ENCODE results near the gene ZNF557.
"Not testable (repeated sequence)": the region's sequence is repeated elsewhere in the genome, so short reads cannot be mapped to it uniquely, and the experiment has no call there.

ZNF557 gene

GRCh38 chr19:7063764-7064418 lies 5.6 kb upstream of the ZNF557 start:
- Mint-ChIP-seq H3K27ac (no peak overlapping the region), H3K4me3 (no peak overlapping the region), H3K9me3 (no peaks in the 10 kb centered on the region), H3K4me1 (peaks cover 2% of the 10 kb centered on the region), H3K27me3 (no peaks in the 10 kb centered on the region), H3K36me3 (no peaks in the 10 kb centered on the region)
- CTCF ChIA-PET = no interaction called here
- peak; percentile 40 for DNase-seq

GRCh38 chr19:7067122-7067521 lies 2.4 kb upstream of the ZNF557 start:
- Mint-ChIP-seq H3K36me3 (peaks cover 12% of the 10 kb centered on the region), H3K4me1 (peaks cover 18% of the 10 kb centered on the region)
- H3K27me3 Mint-ChIP-seq, H3K4me3 Mint-ChIP-seq, H3K9me3 Mint-ChIP-seq, DNase-seq, H3K27ac Mint-ChIP-seq, CTCF ChIA-PET: not testable (repeated sequence)

DNA sequence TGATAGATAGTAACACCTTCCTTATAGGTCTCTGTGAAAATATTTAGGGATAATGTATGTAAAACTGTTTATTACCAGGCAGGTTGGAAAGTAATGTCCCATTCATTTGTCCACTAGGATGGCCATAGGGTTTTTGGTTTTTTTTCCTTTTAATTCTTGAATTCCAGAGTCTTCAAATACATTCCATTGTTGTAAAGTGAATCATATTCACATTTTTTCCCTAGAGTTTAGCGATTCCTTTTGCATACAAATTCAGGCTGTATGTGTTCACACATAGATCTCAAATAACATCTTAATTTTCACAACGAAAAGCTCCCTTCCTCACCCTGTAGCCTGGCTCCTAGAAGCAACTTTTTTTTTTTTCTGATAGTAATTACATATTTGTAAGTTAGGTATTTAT lies 1.8 kb upstream of the ZNF557 start:
- Mint-ChIP-seq H3K36me3 (peaks cover 18% of the 10 kb centered on the region), H3K27ac (no peak overlapping the region), H3K4me3 (no peak overlapping the region), H3K4me1 (peaks cover 23% of the 10 kb centered on the region), H3K9me3 (peaks cover 3% of the 10 kb centered on the region), H3K27me3 (no peaks in the 10 kb centered on the region)
- no peak for DNase-seq
- CTCF ChIA-PET = no interaction called here

DNA sequence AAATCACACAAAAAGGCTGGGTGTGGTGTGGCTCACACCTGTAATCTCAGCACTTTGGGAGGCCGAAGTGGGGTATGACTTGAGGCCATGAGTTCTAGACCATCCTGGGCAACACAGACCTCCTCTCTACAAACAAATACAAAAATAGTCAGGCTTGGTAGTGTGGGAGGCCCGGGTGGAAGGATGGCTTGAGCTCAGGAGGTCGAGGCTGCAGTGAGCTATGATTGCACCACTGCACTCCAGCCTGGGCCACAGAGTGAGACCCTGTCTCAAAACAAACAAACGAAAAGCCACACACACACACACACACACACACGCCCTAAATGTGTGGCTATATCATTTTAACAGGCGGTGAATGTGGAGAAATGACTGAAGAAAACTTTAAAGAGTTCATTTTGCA lies 904 bp upstream of the ZNF557 start:
- Mint-ChIP-seq H3K9me3 (peaks cover 3% of the 10 kb centered on the region), H3K27me3 (no peaks in the 10 kb centered on the region), H3K36me3 (peaks cover 24% of the 10 kb centered on the region), H3K27ac (peak overlapping the region; percentile 95), H3K4me3 (peak overlapping the region; percentile 93), H3K4me1 (peaks cover 23% of the 10 kb centered on the region)
- no peak for DNase-seq
- CTCF ChIA-PET = interaction anchor here (0.8 to 1.2 kb wide), 2 partner anchors 15 to 104 kb away, joined by 3 to 5 read pairs; no protein-coding TSS in a partner anchor

DNA sequence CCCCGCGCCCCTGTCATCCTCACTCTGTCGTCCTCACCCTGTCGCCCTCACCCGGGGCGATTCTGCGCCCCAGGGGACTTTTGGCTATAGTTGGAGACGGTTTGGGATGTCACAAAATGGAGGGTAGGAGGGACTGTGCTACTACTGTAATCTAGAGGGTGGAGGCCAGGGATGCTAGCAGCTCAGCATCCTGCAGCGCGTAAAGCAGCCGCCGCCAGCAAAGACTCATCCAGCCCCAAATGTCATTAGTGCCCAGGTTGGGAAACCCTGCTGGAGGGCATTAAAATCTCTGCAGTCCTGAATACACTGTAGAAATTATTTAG lies 362 bp downstream of the ZNF557 start:
- H3K27ac Mint-ChIP-seq = peak overlapping the region; percentile 95
- H3K27me3 Mint-ChIP-seq = no peaks in the 10 kb centered on the region
- peaks cover 34% of the 10 kb centered on the region for H3K36me3 Mint-ChIP-seq
- DNase-seq = no peak
- peaks cover 23% of the 10 kb centered on the region for H3K4me1 Mint-ChIP-seq
- CTCF ChIA-PET = interaction anchor here (0.9 kb wide), 2 partner anchors 29 to 31 kb away, joined by 3 read pairs; no protein-coding TSS in a partner anchor
- peaks cover 7% of the 10 kb centered on the region for H3K9me3 Mint-ChIP-seq
- H3K4me3 Mint-ChIP-seq = peak overlapping the region; percentile 93

GRCh38 chr19:7072541-7072940 lies 3.0 kb downstream of the ZNF557 start:
- H3K27me3 Mint-ChIP-seq = no peaks in the 10 kb centered on the region
- peaks cover 23% of the 10 kb centered on the region for H3K4me1 Mint-ChIP-seq
- peak overlapping the region; percentile 41 for H3K4me3 Mint-ChIP-seq
- no peak overlapping the region for H3K27ac Mint-ChIP-seq
- H3K9me3 Mint-ChIP-seq = peaks cover 14% of the 10 kb centered on the region
- no peak for DNase-seq
- CTCF ChIA-PET = no interaction called here
- H3K36me3 Mint-ChIP-seq = peaks cover 60% of the 10 kb centered on the region

DNA sequence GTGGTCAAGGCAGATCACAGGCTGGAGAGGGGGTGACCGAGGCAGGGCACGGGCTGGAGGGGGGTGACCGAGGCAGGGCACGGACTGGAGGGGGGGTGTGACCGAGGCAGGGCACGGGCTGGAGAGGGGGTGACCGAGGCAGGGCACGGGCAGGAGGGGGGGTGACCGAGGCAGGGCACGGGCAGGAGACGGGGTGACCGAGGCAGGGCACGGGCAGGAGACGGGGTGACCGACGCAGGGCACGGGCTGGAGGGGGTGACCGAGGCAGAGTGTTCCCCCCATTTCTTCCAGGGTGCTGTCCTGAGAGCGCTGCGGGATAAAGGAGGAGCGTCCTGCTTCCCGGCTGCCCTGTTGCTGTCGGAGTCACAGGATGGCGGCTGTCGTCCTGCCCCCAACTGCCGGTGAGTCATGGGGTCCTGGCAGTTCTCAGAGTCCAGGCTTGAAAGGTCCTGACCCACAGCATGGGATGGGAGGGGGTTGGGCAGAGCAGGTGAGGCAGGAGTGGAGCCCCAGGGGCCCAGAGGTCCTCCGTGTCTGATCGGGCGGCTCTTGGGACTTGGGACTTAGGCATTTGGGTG lies 5.3 kb downstream of the ZNF557 start:
- Mint-ChIP-seq H3K36me3 (peaks cover 79% of the 10 kb centered on the region), H3K9me3 (peaks cover 32% of the 10 kb centered on the region), H3K4me3 (no peak overlapping the region), H3K27me3 (no peaks in the 10 kb centered on the region), H3K4me1 (peaks cover 19% of the 10 kb centered on the region), H3K27ac (no peak overlapping the region)
- CTCF ChIA-PET = no interaction called here
- no peak for DNase-seq

DNA sequence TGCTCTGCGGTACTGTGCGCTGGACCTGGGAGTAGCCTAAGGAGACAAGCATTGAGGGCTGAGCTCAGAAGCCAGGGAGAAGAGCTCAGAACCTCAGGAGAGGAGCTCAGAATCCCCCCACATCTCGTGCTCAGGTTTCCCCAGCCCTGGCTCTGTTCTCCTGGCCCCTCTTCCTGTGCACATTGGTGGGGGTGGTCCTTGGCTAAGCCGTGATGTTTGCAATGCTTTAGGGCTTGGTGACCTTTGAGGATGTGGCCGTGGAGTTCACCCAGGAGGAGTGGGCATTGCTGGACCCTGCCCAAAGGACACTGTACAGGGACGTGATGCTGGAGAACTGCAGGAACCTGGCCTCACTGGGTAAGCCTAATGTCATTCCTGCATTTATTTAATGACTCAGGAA lies 6.6 kb downstream of the ZNF557 start:
- H3K4me1 Mint-ChIP-seq = peaks cover 8% of the 10 kb centered on the region
- H3K36me3 Mint-ChIP-seq = peaks cover 87% of the 10 kb centered on the region
- DNase-seq = no peak
- H3K27me3 Mint-ChIP-seq = no peaks in the 10 kb centered on the region
- H3K4me3 Mint-ChIP-seq = no peak overlapping the region
- H3K9me3 Mint-ChIP-seq = peaks cover 44% of the 10 kb centered on the region
- no peak overlapping the region for H3K27ac Mint-ChIP-seq
- CTCF ChIA-PET = no interaction called here

GRCh38 chr19:7078008-7078407 lies 8.5 kb downstream of the ZNF557 start:
- H3K27ac Mint-ChIP-seq = no peak overlapping the region
- no peak overlapping the region for H3K4me3 Mint-ChIP-seq
- DNase-seq = no peak
- H3K9me3 Mint-ChIP-seq = peaks cover 52% of the 10 kb centered on the region
- CTCF ChIA-PET = no interaction called here
- no peaks in the 10 kb centered on the region for H3K27me3 Mint-ChIP-seq
- no peaks in the 10 kb centered on the region for H3K4me1 Mint-ChIP-seq
- peaks cover 92% of the 10 kb centered on the region for H3K36me3 Mint-ChIP-seq

DNA sequence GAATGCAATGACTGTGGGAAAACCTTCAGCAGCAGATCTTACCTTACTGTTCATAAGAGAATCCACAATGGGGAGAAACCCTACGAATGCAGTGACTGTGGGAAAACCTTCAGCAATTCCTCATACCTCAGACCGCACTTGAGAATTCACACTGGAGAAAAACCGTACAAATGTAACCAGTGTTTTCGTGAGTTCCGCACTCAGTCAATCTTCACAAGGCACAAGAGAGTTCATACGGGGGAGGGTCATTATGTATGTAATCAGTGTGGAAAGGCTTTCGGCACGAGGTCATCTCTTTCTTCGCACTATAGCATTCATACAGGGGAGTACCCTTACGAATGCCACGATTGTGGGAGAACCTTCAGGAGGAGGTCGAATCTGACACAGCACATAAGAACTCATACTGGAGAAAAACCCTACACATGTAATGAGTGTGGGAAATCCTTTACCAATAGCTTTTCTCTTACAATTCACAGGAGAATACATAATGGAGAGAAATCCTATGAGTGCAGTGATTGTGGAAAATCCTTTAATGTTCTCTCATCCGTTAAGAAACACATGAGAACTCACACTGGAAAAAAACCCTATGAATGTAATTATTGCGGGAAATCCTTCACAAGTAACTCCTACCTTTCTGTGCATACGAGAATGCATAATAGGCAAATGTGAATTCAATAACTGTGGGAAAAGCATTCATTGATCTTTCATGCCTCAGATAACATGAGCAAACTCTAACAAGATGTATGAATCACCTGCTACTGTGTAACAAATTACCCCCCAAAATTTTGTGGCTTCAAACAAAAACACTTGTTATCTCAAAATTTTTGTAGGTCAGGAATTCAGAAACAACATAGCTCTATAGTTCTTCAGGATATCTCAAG lies 13.8 kb downstream of the ZNF557 start:
- CTCF ChIA-PET = interaction anchor here (1.1 kb wide), 1 partner anchor 14 kb away, joined by 3 read pairs; the partner anchor contains the start of gene ZNF557
- no peak for DNase-seq
- H3K9me3 Mint-ChIP-seq = peaks cover 60% of the 10 kb centered on the region
- H3K36me3 Mint-ChIP-seq = peaks cover 78% of the 10 kb centered on the region
- no peaks in the 10 kb centered on the region for H3K27me3 Mint-ChIP-seq
- H3K27ac Mint-ChIP-seq = no peak overlapping the region
- H3K4me1 Mint-ChIP-seq = peaks cover 2% of the 10 kb centered on the region
- no peak overlapping the region for H3K4me3 Mint-ChIP-seq

DNA sequence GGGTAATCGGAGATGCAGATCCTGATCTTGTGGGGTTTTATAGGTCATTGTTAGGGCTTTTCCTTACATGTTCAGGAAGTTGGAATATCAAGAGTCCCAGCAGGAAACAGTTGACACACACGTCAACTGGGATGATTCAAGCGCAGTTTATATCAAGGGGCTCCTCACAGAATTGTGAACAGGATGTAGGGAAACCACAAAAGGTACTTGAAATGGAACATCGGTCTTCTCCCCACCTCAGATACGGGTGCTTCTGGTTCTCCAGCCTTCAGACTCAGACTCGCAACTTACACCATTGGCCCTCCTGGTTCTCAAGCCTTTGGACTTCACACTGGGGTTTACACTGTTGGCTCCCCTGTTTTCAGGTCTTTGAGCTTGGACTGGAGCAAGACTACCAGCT lies 19.5 kb downstream of the ZNF557 start:
- DNase-seq = no peak
- CTCF ChIA-PET = no interaction called here
- Mint-ChIP-seq H3K4me1 (peaks cover 10% of the 10 kb centered on the region), H3K27ac (no peak overlapping the region), H3K4me3 (no peak overlapping the region), H3K27me3 (no peaks in the 10 kb centered on the region), H3K36me3 (peaks cover 36% of the 10 kb centered on the region), H3K9me3 (peaks cover 59% of the 10 kb centered on the region)

- H3K36me3 Mint-ChIP-seq = peaks cover 11% of the 10 kb centered on the region
- peak overlapping the region; percentile 94 for H3K27ac Mint-ChIP-seq
Measured at GRCh38 chr19:7098096-7098495, 28.6 kb downstream of the ZNF557 start.

DNA sequence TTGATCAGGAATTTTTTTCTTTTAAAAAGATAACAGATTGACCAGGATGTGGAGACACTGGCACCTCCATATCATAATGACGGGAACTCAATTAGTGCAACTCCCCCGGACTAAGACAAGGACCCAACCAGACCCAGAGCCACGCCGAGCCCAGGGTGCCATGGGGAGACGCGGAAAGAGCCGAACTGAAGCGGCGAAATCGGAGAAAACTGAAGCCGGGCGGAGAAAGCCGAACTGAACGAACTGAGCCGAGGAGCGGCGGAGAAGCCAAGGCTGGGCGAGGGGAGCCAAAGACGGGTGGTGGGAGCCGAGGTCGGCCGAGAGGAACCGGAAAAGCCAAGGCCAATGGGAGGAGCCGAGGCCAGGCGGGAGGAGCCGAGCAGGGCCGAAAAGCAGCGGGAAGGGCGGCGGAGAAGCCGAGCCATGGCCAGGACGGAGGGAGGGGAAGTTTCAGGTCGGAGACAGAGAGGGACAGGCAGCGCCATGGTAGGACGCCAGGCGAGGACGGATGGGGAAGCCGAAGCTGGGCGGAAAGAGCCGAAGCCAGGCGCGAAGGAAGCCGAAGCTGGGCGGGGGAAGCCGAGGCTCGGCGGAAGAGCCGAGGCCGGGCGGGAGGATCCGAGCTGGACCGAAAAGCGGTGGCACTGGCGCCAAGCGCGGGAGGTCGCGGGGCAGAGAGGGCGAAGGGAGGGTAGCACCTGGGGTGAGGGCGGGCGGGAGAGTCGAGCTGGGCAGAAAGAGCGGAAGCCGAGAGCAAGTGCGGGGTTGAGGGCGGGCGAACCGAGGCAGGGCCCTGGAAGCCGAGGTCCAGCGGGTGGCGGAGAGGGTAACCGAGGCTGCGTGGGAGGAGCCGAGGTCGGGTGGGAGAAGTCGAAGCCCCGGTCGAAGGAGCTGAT lies 29.4 kb downstream of the ZNF557 start:
- peaks cover 29% of the 10 kb centered on the region for H3K9me3 Mint-ChIP-seq
- H3K27me3 Mint-ChIP-seq = peaks cover 28% of the 10 kb centered on the region
- H3K4me3 Mint-ChIP-seq = peak overlapping the region; percentile 93
- CTCF ChIA-PET = interaction anchor here (1.0 to 1.5 kb wide), 3 partner anchors 30 to 582 kb away, joined by 3 to 6 read pairs (median 4); partner anchors contain the start of genes TRAPPC5 and ZNF557
- H3K27ac Mint-ChIP-seq = peak overlapping the region; percentile 94
- peaks cover 36% of the 10 kb centered on the region for H3K4me1 Mint-ChIP-seq
- peaks cover 11% of the 10 kb centered on the region for H3K36me3 Mint-ChIP-seq
- DNase-seq = peak; percentile 88

More at GRCh38 chr19:7098096-7098495, 28.6 kb downstream of the ZNF557 start:
- Mint-ChIP-seq H3K9me3 (peaks cover 33% of the 10 kb centered on the region), H3K4me1 (peaks cover 36% of the 10 kb centered on the region), H3K27me3 (peaks cover 28% of the 10 kb centered on the region), H3K4me3 (peak overlapping the region; percentile 93)
- CTCF ChIA-PET = interaction anchor here (1.3 kb wide), 1 partner anchor 269 kb away, joined by 3 read pairs; no protein-coding TSS in a partner anchor
- DNase-seq = no peak

- Mint-ChIP-seq H3K27ac (peak overlapping the region; percentile 94), H3K9me3 (peaks cover 28% of the 10 kb centered on the region), H3K27me3 (peaks cover 28% of the 10 kb centered on the region), H3K4me3 (peak overlapping the region; percentile 93), H3K4me1 (peaks cover 36% of the 10 kb centered on the region), H3K36me3 (peaks cover 11% of the 10 kb centered on the region)
- CTCF ChIA-PET = interaction anchor here (1.0 to 1.6 kb wide), 4 partner anchors 30 to 581 kb away, joined by 3 to 6 read pairs (median 4); partner anchors contain the start of genes TRAPPC5 and ZNF557
- no peak for DNase-seq
Measured at GRCh38 chr19:7099597-7099921, 30.1 kb downstream of the ZNF557 start.
